ENCODE data around the gene BPIFB6.

- TF ChIP-seq POLR2A (IDR thresholded peaks at IDR 0.05) (no peak), POLR2AphosphoS5 (IDR thresholded peaks at IDR 0.05) (no peak), EP300 (IDR thresholded peaks at IDR 0.05) (no peak)
- TF ChIP-seq, protein P1, sequence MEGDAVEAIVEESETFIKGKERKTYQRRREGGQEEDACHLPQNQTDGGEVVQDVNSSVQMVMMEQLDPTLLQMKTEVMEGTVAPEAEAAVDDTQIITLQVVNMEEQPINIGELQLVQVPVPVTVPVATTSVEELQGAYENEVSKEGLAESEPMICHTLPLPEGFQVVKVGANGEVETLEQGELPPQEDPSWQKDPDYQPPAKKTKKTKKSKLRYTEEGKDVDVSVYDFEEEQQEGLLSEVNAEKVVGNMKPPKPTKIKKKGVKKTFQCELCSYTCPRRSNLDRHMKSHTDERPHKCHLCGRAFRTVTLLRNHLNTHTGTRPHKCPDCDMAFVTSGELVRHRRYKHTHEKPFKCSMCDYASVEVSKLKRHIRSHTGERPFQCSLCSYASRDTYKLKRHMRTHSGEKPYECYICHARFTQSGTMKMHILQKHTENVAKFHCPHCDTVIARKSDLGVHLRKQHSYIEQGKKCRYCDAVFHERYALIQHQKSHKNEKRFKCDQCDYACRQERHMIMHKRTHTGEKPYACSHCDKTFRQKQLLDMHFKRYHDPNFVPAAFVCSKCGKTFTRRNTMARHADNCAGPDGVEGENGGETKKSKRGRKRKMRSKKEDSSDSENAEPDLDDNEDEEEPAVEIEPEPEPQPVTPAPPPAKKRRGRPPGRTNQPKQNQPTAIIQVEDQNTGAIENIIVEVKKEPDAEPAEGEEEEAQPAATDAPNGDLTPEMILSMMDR (IDR thresholded peaks at IDR 0.05): no peak
Observed at GRCh38 chr20:33018169-33018931, 13.1 kb upstream of the BPIFB6 start.

Measured in sigmoid colon (tissue), 4 donors.